Gastrocnemius medialis (tissue), 4 donors: Measurements from ENCODE around the gene GALNT2.

Source experiments
- POLR2A ChIP-seq, 2 donors: fragments of 450-650 bp; IDR thresholded peaks; one replicate each; pipeline ENCODE4 v1.6.1; 2017; ENCODE audit warnings: antibody characterized with exemption in 2 of 2, mild to moderate bottlenecking in 2 of 2, moderate library complexity in 2 of 2
- TF ChIP-seq, protein P1 (sequence below), 5 experiments: fragments of 450-650 bp in 3 of 5; fragments of 200-600 bp in 2 of 5; sonication (generic) in 2 of 5; IDR thresholded peaks in 4 of 5; conservative IDR thresholded peaks in 1 of 5; 1 replicate in 4 of 5; 2 replicates in 1 of 5; pipeline ENCODE4 v1.5.1; 2016 to 2019; ENCODE audit warnings: antibody characterized with exemption in 5 of 5, mild to moderate bottlenecking in 3 of 5, moderate library complexity in 3 of 5

DNA sequence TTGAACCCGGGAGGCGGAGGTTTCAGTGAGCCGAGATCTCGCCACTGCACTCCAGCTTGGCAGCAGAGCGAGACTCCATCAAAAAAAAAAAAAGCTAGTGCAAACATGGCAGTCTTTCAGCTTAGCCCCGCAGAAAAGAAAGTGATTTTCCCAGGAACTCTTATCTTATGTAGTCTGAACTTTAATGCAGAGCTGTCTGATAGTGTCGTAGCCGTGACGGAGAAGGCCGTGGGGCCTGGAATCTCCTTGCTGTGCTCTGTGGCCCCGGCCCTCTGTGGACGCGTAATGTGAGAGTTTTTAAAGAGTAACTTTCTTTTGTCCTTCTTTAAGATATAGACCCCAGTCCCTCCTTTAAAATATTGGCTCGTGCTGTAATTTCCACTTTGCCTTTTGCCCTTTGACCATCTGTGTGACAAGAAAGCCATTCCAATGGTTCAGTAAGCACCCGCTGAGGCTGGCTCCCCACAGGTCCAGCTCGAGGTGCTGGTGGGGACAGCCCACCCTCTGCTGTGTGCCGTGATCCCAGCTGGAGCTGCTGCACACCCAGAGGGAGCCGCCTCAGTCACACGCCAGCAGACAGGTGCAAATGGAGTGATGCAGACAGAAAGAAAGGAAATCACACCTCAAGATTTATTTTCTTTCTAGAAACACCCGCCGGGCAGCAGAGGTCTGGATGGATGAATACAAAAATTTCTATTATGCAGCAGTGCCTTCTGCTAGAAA, 195.1 kb downstream of the GALNT2 start:
- no peak for TF ChIP-seq POLR2A (IDR thresholded peaks at IDR 0.05)
- TF ChIP-seq, protein P1, sequence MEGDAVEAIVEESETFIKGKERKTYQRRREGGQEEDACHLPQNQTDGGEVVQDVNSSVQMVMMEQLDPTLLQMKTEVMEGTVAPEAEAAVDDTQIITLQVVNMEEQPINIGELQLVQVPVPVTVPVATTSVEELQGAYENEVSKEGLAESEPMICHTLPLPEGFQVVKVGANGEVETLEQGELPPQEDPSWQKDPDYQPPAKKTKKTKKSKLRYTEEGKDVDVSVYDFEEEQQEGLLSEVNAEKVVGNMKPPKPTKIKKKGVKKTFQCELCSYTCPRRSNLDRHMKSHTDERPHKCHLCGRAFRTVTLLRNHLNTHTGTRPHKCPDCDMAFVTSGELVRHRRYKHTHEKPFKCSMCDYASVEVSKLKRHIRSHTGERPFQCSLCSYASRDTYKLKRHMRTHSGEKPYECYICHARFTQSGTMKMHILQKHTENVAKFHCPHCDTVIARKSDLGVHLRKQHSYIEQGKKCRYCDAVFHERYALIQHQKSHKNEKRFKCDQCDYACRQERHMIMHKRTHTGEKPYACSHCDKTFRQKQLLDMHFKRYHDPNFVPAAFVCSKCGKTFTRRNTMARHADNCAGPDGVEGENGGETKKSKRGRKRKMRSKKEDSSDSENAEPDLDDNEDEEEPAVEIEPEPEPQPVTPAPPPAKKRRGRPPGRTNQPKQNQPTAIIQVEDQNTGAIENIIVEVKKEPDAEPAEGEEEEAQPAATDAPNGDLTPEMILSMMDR (IDR thresholded peaks at IDR 0.05 in 4 of 5, conservative IDR thresholded peaks at IDR 0.05 in 1 of 5): no peak
